ENCODE measurements around the gene NUB1. TPM values are rescaled to one million over a fixed set of nuclear protein-coding genes. Genes with fewer than 3 reads are reported as not detected.
A peak's percentile ranks its signal among the peaks of the same experiment; 100 is the strongest.

NUB1 gene
- polyA plus RNA-seq, 1 of the 3 experiments (the other 2 are of a cell fraction), result 54.0 TPM

GRCh38 chr7:151400626-151401315, 59.2 kb downstream of the NUB1 start:
- Histone ChIP-seq H3K9me2 (no peaks in the 10 kb centered on the region), H2AFZ (ENCODE audit: low read depth) (no peak overlapping the region), H4K20me1 (ENCODE audit: insufficient read depth) (no peaks in the 10 kb centered on the region), H3K27ac (ENCODE audit: low read depth in 2 of 2, low read length in 1 of 2) (no peak overlapping the region), H3K4me1 (ENCODE audit: control insufficient read depth in 1 of 2, insufficient read depth in 2 of 2, low read depth in 1 of 2, low read length in 1 of 2) (peaks cover 0 to 4% of the 10 kb centered on the region in 2 experiments; a peak in 2 of 4 replicates), H3K4me2 (no peak overlapping the region), H3K9me3 (no peaks in the 10 kb centered on the region), H3F3A (replicated peaks; ENCODE audit: insufficient read depth) (no peaks in the 10 kb centered on the region), H3K79me2 (ENCODE audit: insufficient read depth) (no peaks in the 10 kb centered on the region), H3K9ac (no peak overlapping the region), H3K36me3 (replicated peaks in 1 of 2; ENCODE audit: control insufficient read depth in 1 of 2, insufficient read depth in 2 of 2, low read length in 1 of 2) (no peaks in the 10 kb centered on the region), H3K4me3 (ENCODE audit: low read depth in 2 of 2, low read length in 1 of 2) (no peak overlapping the region), H3K27me3 (ENCODE audit: insufficient read depth) (no peaks in the 10 kb centered on the region)
- ChIA-PET POLR2A (no interaction called here), CTCF (interaction anchor here (0.5 to 3.6 kb wide), 2 partner anchors 48 to 92 kb away, joined by 3 to 13 read pairs; no protein-coding TSS in a partner anchor)
- WGBS (ENCODE audit: low lambda C conversion rate), result 78% methylated on average over 14 of the region's 14 CpGs
- DNase-seq, result no peak
- no peak for TF ChIP-seq FOXM1 (IDR thresholded peaks at IDR 0.05; ENCODE audit: low read depth)
- no peak for TF ChIP-seq NRF1 (IDR thresholded peaks at IDR 0.05; ENCODE audit: low read depth, low read length)
- no peak for TF ChIP-seq TAF1 (IDR thresholded peaks at IDR 0.05; ENCODE audit: borderline replicate concordance, low read depth, low read length)
- no peak for TF ChIP-seq EZH2phosphoT487 (IDR thresholded peaks at IDR 0.05; ENCODE audit: borderline replicate concordance, low read depth)
- no peak for TF ChIP-seq USF1 (IDR thresholded peaks at IDR 0.05; ENCODE audit: borderline replicate concordance, low read depth)
- TF ChIP-seq NFIC (IDR thresholded peaks at IDR 0.05; ENCODE audit: borderline replicate concordance), result no peak
- TF ChIP-seq JUND (IDR thresholded peaks at IDR 0.05), result no peak
- TF ChIP-seq ZBTB33 (IDR thresholded peaks at IDR 0.05; ENCODE audit: borderline replicate concordance, low read depth), result no peak
- TF ChIP-seq MEF2A (IDR thresholded peaks at IDR 0.05; ENCODE audit: borderline replicate concordance, low read depth), result no peak

DNA sequence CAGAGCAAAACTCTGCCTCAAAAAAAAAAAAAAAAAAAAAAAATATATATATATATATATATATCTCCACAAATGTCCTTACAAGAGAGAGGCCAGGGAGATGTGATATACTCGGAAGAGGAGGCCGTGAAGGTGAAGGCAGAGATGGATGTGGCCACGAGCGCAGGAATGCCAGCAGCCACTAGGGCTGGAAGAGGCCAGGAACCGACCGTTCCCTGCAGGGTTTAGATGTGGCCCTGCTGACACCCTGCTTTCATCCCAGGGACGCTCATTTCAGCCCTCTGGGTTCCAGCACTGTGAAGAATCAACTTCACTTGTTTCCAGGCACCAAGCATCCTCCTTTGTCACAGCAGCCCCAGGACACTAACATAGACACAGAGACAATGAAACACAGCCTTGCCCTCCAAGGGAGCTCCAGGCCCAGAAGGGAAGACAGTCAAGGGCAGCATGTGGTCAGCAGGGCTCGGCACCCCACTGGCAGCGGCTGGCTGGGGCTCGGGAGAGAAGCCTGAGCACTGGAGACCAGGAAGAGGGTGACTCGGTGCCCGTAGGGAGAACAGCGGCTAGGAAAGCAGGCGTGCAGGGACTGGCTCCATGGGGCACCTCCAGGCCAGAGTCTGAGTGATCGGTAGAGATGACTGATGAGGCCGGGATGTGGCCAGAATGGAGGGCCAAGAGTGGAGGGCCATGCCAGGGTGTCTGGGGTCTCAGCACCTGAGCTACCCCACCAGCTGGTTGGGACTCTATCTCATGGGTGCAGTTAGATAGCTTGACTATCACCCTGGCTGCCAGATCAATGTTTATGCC, 60.6 kb downstream of the NUB1 start:
- no peak overlapping the region for H3K9ac ChIP-seq
- no peaks in the 10 kb centered on the region for H4K20me1 ChIP-seq (ENCODE audit: insufficient read depth)
- no peak overlapping the region for H3K4me3 ChIP-seq (ENCODE audit: low read depth in 2 of 2, low read length in 1 of 2)
- no peaks in the 10 kb centered on the region for H3F3A ChIP-seq (replicated peaks; ENCODE audit: insufficient read depth)
- ChIA-PET POLR2A (no interaction called here), CTCF (interaction anchor here (1.5 kb wide), 1 partner anchor 12 kb away, joined by 3 read pairs; no protein-coding TSS in a partner anchor)
- TF ChIP-seq TCF12 (IDR thresholded peaks at IDR 0.05) (no peak), TAF1 (IDR thresholded peaks at IDR 0.05; ENCODE audit: borderline replicate concordance, low read depth, low read length) (no peak), FOSL2 (IDR thresholded peaks at IDR 0.05; ENCODE audit: borderline replicate concordance, low read depth) (no peak)
- H3K9me2 ChIP-seq, result no peaks in the 10 kb centered on the region
- H3K27ac ChIP-seq (ENCODE audit: low read depth in 2 of 2, low read length in 1 of 2), result no peak overlapping the region
- H3K27me3 ChIP-seq (ENCODE audit: insufficient read depth), result no peaks in the 10 kb centered on the region
- H3K36me3 ChIP-seq (replicated peaks in 1 of 2; ENCODE audit: control insufficient read depth in 1 of 2, insufficient read depth in 2 of 2, low read length in 1 of 2), result no peaks in the 10 kb centered on the region
- H3K4me1 ChIP-seq (ENCODE audit: control insufficient read depth in 1 of 2, insufficient read depth in 2 of 2, low read depth in 1 of 2, low read length in 1 of 2), result peaks cover 0 to 7% of the 10 kb centered on the region in 2 experiments; a peak in 2 of 4 replicates
- no peak overlapping the region for H2AFZ ChIP-seq (ENCODE audit: low read depth)
- H3K9me3 ChIP-seq, result no peaks in the 10 kb centered on the region
- no peak overlapping the region for H3K4me2 ChIP-seq
- 79% methylated on average over 16 of the region's 16 CpGs for WGBS (ENCODE audit: low lambda C conversion rate)
- H3K79me2 ChIP-seq (ENCODE audit: insufficient read depth), result no peaks in the 10 kb centered on the region
- peak; percentile 44 for DNase-seq

All from SK-N-SH (cell line).